COLO668 (cell line): ENCODE results near the gene CLEC2A.
"Not testable (repeated sequence)": the region's sequence is repeated elsewhere in the genome, so short reads cannot be mapped to it uniquely, and the experiment has no call there.

Experiments
- DNase-seq: peaks from one replicate; lab custom pipeline; 2025; ENCODE audit not compliant: unreplicated experiment; lab: John Stamatoyannopoulos, UW

The CLEC2A gene

DNA sequence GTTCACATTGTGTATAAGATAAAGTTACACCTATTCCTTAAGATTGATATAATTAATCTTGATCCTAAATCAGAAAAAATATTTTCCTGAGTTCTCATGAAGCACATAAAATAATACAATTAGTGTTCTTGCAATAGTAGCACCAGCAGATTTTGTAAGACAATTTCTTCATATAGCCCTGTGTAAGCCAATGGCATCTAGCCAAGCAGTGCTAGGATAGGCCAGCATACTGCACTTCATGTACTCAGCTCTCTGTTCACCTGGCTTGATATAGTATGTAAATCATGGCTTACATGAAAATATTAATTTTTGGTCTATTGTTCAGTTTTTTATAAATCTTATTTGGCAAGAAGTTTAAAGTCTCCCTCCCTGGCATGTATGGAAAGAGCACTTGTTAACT is 49.0 kb downstream of the CLEC2A start:
- no peak for DNase-seq

DNA sequence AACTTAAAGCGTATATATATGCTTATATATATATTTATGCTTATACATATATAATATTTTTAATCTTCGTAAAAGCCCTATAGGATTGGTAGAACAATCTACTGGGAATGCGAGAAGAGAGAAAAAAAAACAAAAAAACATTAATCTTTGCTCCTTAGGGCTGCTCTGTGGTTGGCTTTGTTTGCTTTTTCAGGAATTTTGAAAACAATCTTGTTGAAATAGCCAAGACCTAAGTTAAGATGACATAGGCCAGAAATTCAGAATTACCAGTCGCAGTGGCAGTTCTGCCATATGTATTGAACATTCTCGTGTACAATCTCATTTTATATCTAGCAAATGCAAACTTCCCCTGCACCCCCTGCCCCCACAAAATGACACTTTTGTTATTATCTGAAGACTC is 50.2 kb downstream of the CLEC2A start:
- no peak for DNase-seq

DNA sequence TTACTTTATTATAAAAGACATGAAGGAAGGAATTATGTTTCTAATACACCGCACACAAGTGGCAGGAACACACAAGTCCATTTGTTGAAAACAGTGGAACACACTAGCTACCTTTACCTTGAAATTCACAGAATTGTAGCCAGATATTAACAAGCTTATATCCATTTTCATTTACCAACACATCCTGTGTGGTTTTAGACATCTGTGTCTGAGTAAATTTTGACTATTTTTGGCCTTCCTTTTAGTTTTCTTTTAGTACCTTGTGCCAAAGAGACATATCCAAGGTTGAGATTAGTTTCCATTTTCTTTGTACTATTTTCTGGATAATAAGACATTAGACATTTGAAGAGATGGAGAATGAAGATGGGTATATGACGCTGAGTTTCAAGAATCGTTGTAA is 50.9 kb downstream of the CLEC2A start, which contains the start of gene KLRF2:
TSS of gene KLRF2 (plus strand) at position 244 of the 400 bp plus-strand sequence. CDS start at position 351, 107 bp downstream.
- DNase-seq, result no peak

DNA sequence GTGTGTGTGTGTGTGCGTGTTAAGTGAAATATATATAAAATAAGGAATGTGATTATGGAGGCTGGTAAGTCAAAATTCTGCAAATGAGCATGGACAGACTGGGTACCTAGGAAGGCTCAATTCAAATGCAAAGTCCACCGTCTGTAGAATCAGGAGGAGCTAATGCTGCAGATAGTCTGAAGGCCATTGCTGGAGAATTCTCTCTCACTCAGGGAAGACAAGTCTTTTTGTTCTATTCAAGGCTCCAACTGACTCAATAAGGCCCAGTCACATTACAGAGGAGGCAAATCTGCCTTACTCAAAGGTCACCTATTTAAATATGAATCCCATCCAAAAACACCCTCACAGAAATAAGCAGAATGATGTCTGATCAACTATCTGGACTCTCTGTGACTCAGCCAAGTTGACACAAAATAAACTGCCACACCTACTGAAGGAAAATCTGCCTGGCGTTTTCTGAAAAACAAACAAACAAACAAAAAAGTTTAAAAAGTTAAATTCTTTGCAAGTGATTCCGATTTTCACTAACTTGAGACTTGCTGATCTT is 51.6 kb downstream of the CLEC2A start:
- DNase-seq, result no peak

DNA sequence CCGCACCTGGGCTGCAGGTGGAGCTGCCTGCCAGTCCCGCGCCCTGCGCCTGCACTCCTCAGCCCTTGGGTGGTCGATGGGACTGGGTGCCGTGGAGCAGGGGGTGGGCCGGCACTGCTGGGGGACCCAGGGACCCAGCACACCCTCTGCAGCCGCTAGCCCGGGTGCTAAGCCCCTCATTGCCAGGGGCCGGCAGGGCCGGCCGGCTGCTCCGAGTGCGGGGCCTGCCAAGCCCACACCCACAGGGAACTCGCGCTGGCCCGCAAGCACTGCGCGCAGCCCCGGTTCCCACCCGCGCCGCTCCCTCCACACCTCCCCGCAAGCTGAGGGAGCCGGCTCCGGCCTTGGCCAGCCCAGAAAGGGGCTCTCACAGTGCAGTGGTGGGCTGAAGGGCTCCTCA is 56.0 kb downstream of the CLEC2A start:
- not testable (repeated sequence) for DNase-seq

DNA sequence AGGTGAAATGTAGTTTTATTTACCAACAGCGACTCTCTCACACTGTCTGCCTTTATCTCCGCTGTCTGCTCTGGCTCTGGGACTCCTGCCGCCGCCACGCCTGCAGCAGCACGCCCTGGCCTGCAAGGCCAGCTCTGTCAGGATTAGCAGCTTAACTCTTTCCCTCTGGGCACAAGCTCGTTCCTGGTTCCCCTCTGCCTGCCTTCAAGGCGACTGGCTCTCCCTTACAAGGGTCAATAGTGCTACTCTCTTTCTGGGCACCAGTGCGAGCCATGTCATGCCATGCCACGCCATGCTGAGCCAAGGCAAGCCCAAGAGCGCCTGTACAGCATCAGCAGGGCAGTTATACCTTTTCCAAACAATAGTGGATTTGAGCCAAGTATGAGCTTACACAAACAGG is 59.4 kb downstream of the CLEC2A start:
- DNase-seq, result no peak

DNA sequence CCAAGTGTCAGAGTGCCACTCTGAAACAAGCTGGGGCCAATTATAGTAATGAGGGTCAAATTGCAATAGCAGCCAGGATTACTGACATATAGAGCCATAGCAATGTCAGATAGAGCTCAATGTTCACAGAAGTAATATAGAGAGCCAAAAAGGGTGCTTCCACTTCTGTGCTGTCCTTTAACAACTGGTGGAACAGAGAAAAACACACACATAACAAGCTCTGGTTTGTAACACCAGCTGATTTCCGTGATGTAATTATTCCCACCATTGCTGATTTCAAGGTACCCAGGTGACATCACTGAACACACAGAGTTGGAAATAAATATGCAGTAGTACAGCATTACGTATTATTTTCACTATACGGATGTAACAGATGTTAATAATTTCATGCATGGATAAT is 60.0 kb downstream of the CLEC2A start:
- no peak for DNase-seq

DNA sequence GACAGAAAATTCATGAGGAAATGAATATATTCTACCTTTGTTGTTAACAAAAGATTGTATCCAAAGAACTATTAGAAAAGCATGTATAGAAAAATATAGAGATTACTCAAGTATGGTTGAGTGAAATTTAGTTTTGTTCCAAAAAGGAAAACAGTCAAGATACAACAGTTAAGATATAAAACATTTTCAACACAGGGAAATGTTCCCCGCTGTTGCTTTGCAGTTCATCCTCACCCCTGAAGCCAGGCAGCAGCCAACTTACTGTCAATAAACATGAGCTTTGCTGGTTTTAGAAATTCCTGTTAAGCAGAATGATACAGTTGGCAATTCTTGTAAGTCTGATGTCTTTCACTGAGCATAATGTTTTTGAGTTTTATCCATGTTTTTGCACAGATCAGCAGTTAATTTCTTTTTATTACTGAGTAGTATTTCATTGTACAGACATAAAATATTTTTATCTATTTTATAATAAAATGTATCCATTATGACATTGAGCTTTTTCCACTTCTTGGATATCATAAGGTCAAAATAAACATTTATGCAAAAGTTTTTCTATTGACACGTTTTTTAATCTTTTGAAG is 61.8 kb downstream of the CLEC2A start:
- DNase-seq, result no peak

DNA sequence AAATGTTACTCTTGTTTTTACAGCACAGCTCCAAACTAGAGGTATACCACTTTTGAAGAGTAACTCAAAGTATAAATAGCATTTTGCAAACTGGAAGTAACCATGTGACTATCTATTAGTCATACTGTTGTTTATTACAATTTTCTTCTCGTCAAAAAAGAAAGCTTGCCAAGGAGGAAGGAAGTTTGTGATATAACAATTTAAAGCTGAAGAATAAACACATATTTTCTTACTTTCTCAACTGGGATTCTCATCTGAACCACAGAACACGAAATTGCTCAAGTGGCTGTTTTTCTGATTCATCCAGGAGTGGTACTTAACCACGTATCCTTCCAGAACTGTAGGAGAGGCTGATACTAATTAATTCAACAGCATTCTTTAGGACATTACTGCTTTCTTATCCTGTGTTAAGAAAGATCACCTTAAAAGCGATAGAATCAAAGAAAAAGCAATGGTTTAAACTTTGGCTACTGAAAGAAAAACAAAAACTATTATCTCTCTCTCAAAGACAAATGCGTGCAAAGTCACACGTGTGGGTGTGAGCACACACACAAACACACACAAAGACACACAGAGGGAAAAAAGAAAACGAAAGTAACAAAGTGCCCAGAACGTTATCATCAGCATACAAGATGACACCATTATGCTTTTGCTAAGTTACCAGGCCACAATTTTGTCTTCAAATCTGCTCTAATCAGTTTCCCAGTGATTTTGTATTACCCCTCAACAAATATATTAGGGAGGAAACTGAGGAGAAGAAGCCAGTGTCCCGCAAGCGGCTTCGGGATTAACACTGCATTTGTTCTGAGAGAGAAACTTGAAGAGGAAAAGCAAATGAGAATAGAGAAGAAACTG is 62.6 kb downstream of the CLEC2A start, which contains the start of gene CLEC2B:
TSS of gene CLEC2B (minus strand) at position 48 of the 855 bp plus-strand sequence.
- DNase-seq, result no peak

DNA sequence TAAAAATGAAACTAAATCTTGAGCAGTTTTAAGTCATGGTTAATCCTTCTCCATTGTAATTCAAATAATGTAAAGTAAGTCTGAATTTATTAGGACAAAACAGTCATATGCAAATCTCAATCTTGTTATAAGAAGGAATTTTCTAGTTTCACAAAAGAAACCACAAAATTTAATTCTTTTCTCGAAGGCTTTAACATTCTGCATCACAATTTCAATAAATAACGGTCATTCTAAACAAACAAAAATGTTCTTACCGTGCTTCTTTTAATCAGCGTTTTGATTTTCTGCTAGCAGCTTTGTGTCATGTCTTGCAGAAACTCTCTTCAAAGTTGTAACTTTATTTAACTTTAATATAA is 63.2 kb downstream of the CLEC2A start:
- no peak for DNase-seq

DNA sequence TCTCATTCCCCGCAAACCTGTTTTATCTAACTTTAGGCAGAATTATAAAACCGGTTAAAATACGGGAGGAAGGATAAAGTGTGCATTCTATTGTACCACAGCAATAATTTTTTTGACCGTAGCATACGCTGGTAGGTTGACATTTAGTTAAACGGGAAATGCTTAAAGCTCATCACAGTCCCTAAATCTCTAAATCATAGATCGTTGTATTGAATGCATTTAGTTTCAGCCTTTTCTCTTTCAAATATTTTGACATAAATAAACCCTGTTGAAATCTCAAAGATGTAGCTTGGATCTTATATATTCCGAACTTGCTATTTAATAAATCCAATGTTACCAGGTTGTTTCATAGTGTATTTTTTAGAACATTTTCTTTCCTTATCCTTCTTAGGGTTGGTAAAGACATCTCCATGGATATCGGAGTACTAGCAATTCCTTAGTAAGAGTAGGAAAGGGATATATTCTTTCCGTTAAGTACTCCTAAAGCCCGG is 63.8 kb downstream of the CLEC2A start:
- DNase-seq, result no peak

DNA sequence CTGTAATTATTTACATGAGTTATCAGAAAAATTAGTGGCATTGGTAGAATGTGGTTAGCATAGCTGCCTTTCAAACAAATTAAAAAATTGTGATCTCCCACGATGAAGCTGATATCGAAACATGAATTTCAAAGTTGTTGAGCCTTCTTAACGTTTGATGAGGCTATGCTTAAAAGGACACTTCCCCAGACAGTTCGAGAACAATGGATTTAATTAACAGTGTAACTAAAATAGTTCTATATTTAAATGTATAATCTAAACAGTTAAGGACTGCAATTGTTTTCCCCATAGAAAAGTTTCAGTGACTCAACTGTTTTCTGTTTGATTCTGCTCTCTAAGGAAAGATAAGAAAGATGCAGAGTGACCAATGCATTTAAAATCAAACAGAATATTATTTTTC is 64.6 kb downstream of the CLEC2A start:
- DNase-seq, result no peak

DNA sequence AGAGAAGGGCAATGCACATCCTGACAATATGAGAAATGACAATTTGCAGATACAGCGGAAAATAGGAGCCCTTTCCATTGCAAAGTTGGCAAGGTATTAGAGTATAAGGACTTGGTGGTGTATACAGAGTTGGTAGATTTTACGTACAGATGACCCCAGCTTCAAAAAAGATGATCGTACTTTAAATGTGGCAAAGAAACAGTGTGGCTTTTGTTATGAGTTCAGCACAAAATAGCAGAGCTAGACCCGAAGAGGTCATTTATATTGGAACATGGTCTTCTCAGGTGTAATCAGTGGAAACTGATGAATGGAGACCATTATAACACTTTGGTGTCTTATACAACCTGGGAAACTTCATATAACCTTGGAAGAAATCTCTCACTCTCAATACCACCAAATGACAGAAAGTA is 65.3 kb downstream of the CLEC2A start:
- DNase-seq, result no peak

DNA sequence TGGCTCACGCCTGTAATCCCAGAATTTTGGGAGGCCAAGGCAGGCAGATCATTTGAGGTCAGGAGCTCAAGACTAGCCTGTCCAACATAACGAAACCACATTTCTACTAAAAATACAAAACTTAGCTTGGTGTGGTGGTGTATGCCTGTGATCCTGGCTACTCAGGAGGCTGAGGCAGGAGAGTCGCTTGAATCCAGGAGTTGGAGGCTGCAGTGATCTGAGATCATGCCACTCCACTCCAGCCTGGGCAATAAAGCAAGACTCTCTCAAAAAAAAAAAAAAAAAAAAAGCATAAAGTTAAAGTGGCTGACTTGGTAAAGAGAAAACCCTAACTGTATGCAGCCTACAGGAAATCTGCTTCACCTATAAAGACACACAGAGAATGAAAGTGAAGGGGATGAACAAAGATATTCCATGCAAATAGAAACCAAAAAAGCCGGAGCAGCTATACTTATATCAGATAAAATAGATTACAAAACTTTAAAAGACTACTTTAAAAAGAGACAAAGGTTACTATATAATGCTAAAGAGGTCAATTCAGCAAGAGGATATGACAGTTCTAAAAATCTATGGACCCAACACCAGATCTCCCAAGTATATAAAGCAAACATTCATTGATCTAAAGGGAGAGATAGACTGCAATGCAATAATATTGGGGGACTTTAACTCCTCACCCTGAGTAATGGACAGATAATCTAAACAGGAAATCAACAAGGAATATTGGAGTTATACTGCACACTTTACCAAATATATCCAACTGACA is 67.1 kb downstream of the CLEC2A start:
- DNase-seq, result no peak
